H9 (cell line): ENCODE data around the gene LRRC23. TPM values are rescaled to one million over a fixed set of nuclear protein-coding genes. Genes with fewer than 3 reads are reported as not detected.

Experiments
- DNase-seq: peaks from one replicate; pipeline ENCODE4 v3.0.0-alpha.2; 2017
- H2AFZ ChIP-seq: one replicate; pipeline ENCODE4 v1.6.1; 2013; ENCODE audit warnings: mild to moderate bottlenecking, low read length, control low read depth, moderate library complexity
- H2AK5ac ChIP-seq: 2 replicates; pipeline ENCODE4 v1.6.1; 2013; ENCODE audit warnings: low read length, control low read depth, mixed read lengths; ENCODE audit not compliant: insufficient read length
- H2BK120ac ChIP-seq: one replicate; pipeline ENCODE4 v1.6.1; 2013; ENCODE audit warnings: low read depth, mild to moderate bottlenecking, low read length, control low read depth, inconsistent platforms; ENCODE audit not compliant: poor library complexity, severe bottlenecking
- H2BK12ac ChIP-seq: 2 replicates; pipeline ENCODE4 v1.6.1; 2013; ENCODE audit warnings: low read length, control low read depth, mixed read lengths, low read depth; ENCODE audit not compliant: insufficient read length
- H2BK15ac ChIP-seq: 2 replicates; pipeline ENCODE4 v1.6.1; 2013; ENCODE audit warnings: low read depth, low read length, control low read depth
- H2BK20ac ChIP-seq: one replicate; pipeline ENCODE4 v1.6.1; 2013; ENCODE audit warnings: low read depth, mild to moderate bottlenecking, low read length, control low read depth, inconsistent platforms; ENCODE audit not compliant: poor library complexity, severe bottlenecking
- H2BK5ac ChIP-seq: 2 replicates; pipeline ENCODE4 v1.6.1; 2013; ENCODE audit warnings: low read length, control low read depth, mixed read lengths; ENCODE audit not compliant: insufficient read length
- H3K14ac ChIP-seq: 2 replicates; pipeline ENCODE4 v1.6.1; 2013; ENCODE audit warnings: low read length, control low read depth; ENCODE audit not compliant: insufficient read depth
- H3K18ac ChIP-seq: 2 replicates; pipeline ENCODE4 v1.6.1; 2013; ENCODE audit warnings: low read depth, mild to moderate bottlenecking, mixed read lengths, low read length, control low read depth; ENCODE audit not compliant: insufficient read length
- H3K23ac ChIP-seq: 2 replicates; pipeline ENCODE4 v1.6.1; 2013; ENCODE audit warnings: low read length, control low read depth, mixed read lengths, low read depth; ENCODE audit not compliant: insufficient read length
- H3K23me2 ChIP-seq: 2 replicates; pipeline ENCODE4 v1.6.1; 2013; ENCODE audit warnings: low read depth, mild to moderate bottlenecking, mixed read lengths, low read length, control low read depth; ENCODE audit not compliant: insufficient read length, poor library complexity, severe bottlenecking
- H3K27ac ChIP-seq: 2 replicates; pipeline ENCODE4 v1.5.1; 2013; ENCODE audit warnings: low read length, control low read depth, mixed read lengths, low read depth; ENCODE audit not compliant: insufficient read length
- H3K27me3 ChIP-seq: 2 replicates; pipeline ENCODE4 v1.6.1; 2013; ENCODE audit warnings: low read length, control low read depth, inconsistent platforms; ENCODE audit not compliant: insufficient read depth
- H3K4ac ChIP-seq: 2 replicates; pipeline ENCODE4 v1.6.1; 2013; ENCODE audit warnings: low read depth, mild to moderate bottlenecking, control low read depth, inconsistent platforms, low read length, moderate library complexity
- H3K4me1 ChIP-seq: 2 replicates; pipeline ENCODE4 v1.6.1; 2013; ENCODE audit warnings: low read length, control low read depth, inconsistent platforms; ENCODE audit not compliant: insufficient read depth
- H3K4me2 ChIP-seq: 2 replicates; pipeline ENCODE4 v1.6.1; 2013; ENCODE audit warnings: low read length, control low read depth, mixed read lengths; ENCODE audit not compliant: insufficient read length, insufficient read depth
- H3K56ac ChIP-seq: 2 replicates; pipeline ENCODE4 v1.6.1; 2013; ENCODE audit warnings: low read depth, mild to moderate bottlenecking, mixed read lengths, low read length, control low read depth; ENCODE audit not compliant: insufficient read length
- H3K79me1 ChIP-seq: 2 replicates; pipeline ENCODE4 v1.6.1; 2013; ENCODE audit warnings: low read depth, mild to moderate bottlenecking, moderate library complexity, low read length, control low read depth, inconsistent platforms; ENCODE audit not compliant: insufficient read depth, poor library complexity, severe bottlenecking
- H3K79me2 ChIP-seq: 2 replicates; pipeline ENCODE4 v1.6.1; 2013; ENCODE audit warnings: low read length, control low read depth, inconsistent platforms; ENCODE audit not compliant: insufficient read depth
- H3K9ac ChIP-seq: 2 replicates; pipeline ENCODE4 v1.6.1; 2013; ENCODE audit warnings: low read length, control low read depth, mixed read lengths; ENCODE audit not compliant: insufficient read length; ENCODE audit errors: extremely low read depth
- H3K9me3 ChIP-seq: one replicate; pipeline ENCODE4 v1.6.1; 2013; ENCODE audit warnings: low read depth, low read length, inconsistent platforms; ENCODE audit not compliant: control insufficient read depth
- H3T11ph ChIP-seq: one replicate; pipeline ENCODE4 v1.6.1; 2013; ENCODE audit warnings: mild to moderate bottlenecking, low read length, control low read depth, inconsistent platforms
- H4K20me1 ChIP-seq: one replicate; pipeline ENCODE4 v1.6.1; 2013; ENCODE audit not compliant: control insufficient read depth, insufficient read length, insufficient read depth
- H4K5ac ChIP-seq: 2 replicates; pipeline ENCODE4 v1.6.1; 2013; ENCODE audit warnings: low read depth, mild to moderate bottlenecking, mixed read lengths, low read length, control low read depth; ENCODE audit not compliant: insufficient read length
- H4K8ac ChIP-seq: replicated peaks from 2 replicates; pipeline ENCODE4 v1.6.1; 2013; ENCODE audit warnings: low read length, control low read depth, mixed read lengths, low read depth; ENCODE audit not compliant: insufficient read length
- H4K91ac ChIP-seq: 2 replicates; pipeline ENCODE4 v1.6.1; 2013; ENCODE audit warnings: low read depth, mild to moderate bottlenecking, moderate library complexity, mixed read lengths, low read length, control low read depth; ENCODE audit not compliant: insufficient read length
- H3K27ac Mint-ChIP-seq, 3 experiments: 2 replicates in 2 of 3; 3 replicates in 1 of 3; pipeline ENCODE4 v1.8.0; 2020 to 2021; ENCODE audit warnings: mixed read lengths in 3 of 3, mild to moderate bottlenecking in 1 of 3, moderate library complexity in 1 of 3
- H3K27me3 Mint-ChIP-seq: 2 replicates; pipeline ENCODE4 v1.8.0; 2021; ENCODE audit warnings: low read depth, mild to moderate bottlenecking, moderate library complexity, mixed read lengths
- H3K36me3 Mint-ChIP-seq, 3 experiments: 2 replicates in 2 of 3; 3 replicates in 1 of 3; pipeline ENCODE4 v1.8.0; 2020 to 2021; ENCODE audit warnings: low read depth in 3 of 3, mixed read lengths in 3 of 3; ENCODE audit not compliant: insufficient read depth in 1 of 3
- H3K4me1 Mint-ChIP-seq, 2 experiments: 2 replicates each; pipeline ENCODE4 v1.8.0; 2020; ENCODE audit warnings: mixed read lengths in 2 of 2
- H3K4me3 Mint-ChIP-seq, 2 experiments: 2 replicates in 1 of 2; 3 replicates in 1 of 2; pipeline ENCODE4 v1.8.0; 2020 to 2021; ENCODE audit warnings: mild to moderate bottlenecking in 2 of 2, mixed read lengths in 2 of 2, moderate library complexity in 1 of 2
- H3K9me3 Mint-ChIP-seq, 2 experiments: 2 replicates in 1 of 2; 3 replicates in 1 of 2; pipeline ENCODE4 v1.8.0; 2020; ENCODE audit warnings: mild to moderate bottlenecking in 2 of 2, mixed read lengths in 2 of 2, moderate library complexity in 1 of 2
- WGBS: extraction: QIAGEN DNeasy Blood & Tissue Kit; methylation state at CpG from one replicate; pipeline ENCODE4 v1.1.7; 2013; ENCODE audit warnings: missing lambda C conversion rate, low lambda C conversion rate, mixed read lengths; ENCODE audit not compliant: insufficient read length; ENCODE audit errors: extremely low coverage; 5-methylcytosine and 5-hydroxymethylcytosine counted together
- total RNA-seq: library from RNA; stranded (reverse); gene quantifications from 2 replicates; pipeline ENCODE4 v1.2.1, GENCODE V29; 2021
- TF ChIP-seq, protein P1 (sequence below): fragments of 200-600 bp; sonication (generic); conservative IDR thresholded peaks from 3 replicates; pipeline ENCODE4 v1.8.0; 2021; ENCODE audit warnings: antibody characterized with exemption, mild to moderate bottlenecking

Gene LRRC23
- total RNA-seq, 1 experiment from 2014 or later: 2.1 TPM

DNA sequence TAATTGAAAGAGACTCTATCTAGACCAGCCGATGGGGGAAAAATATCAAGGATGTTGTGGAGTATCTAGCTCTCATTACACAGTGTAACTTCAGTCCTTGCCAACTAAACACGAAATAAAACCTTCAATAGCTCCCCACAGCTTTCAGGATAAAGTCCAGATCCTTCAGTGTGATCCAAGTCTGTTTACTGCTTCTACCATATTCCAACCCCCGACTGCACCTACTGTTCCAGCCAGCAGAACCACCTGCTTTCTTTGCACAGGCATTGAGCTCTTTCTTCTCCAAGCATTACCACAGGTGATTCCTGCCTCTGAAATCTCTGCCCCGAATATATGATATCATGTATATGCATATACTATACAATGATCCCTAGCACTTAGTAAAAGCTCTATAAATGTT is 2.2 kb upstream of the LRRC23 start:
- no peak overlapping the region for H3K14ac ChIP-seq
- no peak overlapping the region for H4K5ac ChIP-seq
- no peak overlapping the region for H2BK20ac ChIP-seq
- H2BK12ac ChIP-seq: no peak overlapping the region
- TF ChIP-seq, protein P1, sequence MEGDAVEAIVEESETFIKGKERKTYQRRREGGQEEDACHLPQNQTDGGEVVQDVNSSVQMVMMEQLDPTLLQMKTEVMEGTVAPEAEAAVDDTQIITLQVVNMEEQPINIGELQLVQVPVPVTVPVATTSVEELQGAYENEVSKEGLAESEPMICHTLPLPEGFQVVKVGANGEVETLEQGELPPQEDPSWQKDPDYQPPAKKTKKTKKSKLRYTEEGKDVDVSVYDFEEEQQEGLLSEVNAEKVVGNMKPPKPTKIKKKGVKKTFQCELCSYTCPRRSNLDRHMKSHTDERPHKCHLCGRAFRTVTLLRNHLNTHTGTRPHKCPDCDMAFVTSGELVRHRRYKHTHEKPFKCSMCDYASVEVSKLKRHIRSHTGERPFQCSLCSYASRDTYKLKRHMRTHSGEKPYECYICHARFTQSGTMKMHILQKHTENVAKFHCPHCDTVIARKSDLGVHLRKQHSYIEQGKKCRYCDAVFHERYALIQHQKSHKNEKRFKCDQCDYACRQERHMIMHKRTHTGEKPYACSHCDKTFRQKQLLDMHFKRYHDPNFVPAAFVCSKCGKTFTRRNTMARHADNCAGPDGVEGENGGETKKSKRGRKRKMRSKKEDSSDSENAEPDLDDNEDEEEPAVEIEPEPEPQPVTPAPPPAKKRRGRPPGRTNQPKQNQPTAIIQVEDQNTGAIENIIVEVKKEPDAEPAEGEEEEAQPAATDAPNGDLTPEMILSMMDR: no peak
- no peaks in the 10 kb centered on the region for H3K9me3 Mint-ChIP-seq
- no peak overlapping the region for H3K27ac Mint-ChIP-seq
- no peak overlapping the region for H4K8ac ChIP-seq
- H3K27me3 Mint-ChIP-seq: peaks cover 2% of the 10 kb centered on the region; the same call in 1 of the 2 replicates
- no peak overlapping the region for H3K4me3 Mint-ChIP-seq
- H3K27ac ChIP-seq: no peak overlapping the region
- H3K36me3 Mint-ChIP-seq: no peaks in the 10 kb centered on the region
- WGBS: no CpG with 5 or more reads among the region's 4 CpGs
- no peak overlapping the region for H2BK15ac ChIP-seq
- H3K23me2 ChIP-seq: peaks cover 3% of the 10 kb centered on the region
- H3K9ac ChIP-seq: no peak overlapping the region
- no peaks in the 10 kb centered on the region for H3K27me3 ChIP-seq
- no peak overlapping the region for H4K91ac ChIP-seq
- H2BK120ac ChIP-seq: no peak overlapping the region
- no peak overlapping the region for H2BK5ac ChIP-seq
- no peak overlapping the region for H2AK5ac ChIP-seq
- DNase-seq: no peak
- no peak overlapping the region for H3K56ac ChIP-seq
- H3K4ac ChIP-seq: no peak overlapping the region
- peaks cover 4 to 14% of the 10 kb centered on the region in 2 experiments for H3K4me1 Mint-ChIP-seq
- H3K4me2 ChIP-seq: no peak overlapping the region
- peaks cover 2% of the 10 kb centered on the region for H4K20me1 ChIP-seq
- peaks cover 2% of the 10 kb centered on the region; the same call in 1 of the 2 replicates for H3K4me1 ChIP-seq
- H3K18ac ChIP-seq: no peak overlapping the region
- H3K79me1 ChIP-seq: no peaks in the 10 kb centered on the region
- no peak overlapping the region for H2AFZ ChIP-seq
- no peak overlapping the region for H3K23ac ChIP-seq
- no peak overlapping the region for H3T11ph ChIP-seq
- no peaks in the 10 kb centered on the region for H3K79me2 ChIP-seq
- H3K9me3 ChIP-seq: no peaks in the 10 kb centered on the region
